Esophagus squamous epithelium (tissue), 4 donors: ENCODE results near the gene ELFN2.

Experiments
- CTCF ChIP-seq, 6 experiments: fragments of 450-650 bp in 4 of 6; fragments of 200-600 bp in 2 of 6; sonication (generic) in 2 of 6; IDR thresholded peaks; one replicate each; pipeline ENCODE4 v1.5.1; 2016 to 2019; ENCODE audit warnings: antibody characterized with exemption in 6 of 6, mild to moderate bottlenecking in 4 of 6, moderate library complexity in 4 of 6
- POLR2A ChIP-seq, 4 donors: fragments of 450-650 bp; IDR thresholded peaks; one replicate each; pipeline ENCODE4 v1.6.1; 2017; ENCODE audit warnings: antibody characterized with exemption in 4 of 4, mild to moderate bottlenecking in 4 of 4, moderate library complexity in 3 of 4

- no peak for TF ChIP-seq CTCF (IDR thresholded peaks at IDR 0.05)
- no peak for TF ChIP-seq POLR2A (IDR thresholded peaks at IDR 0.05)
These were observed 39.5 kb downstream of the ELFN2 start for GRCh38 chr22:37387793-37388192.
